PFSK-1 (cell line): Measurements from ENCODE around the gene SERPINA10.

ENCODE experiments used
- FOXP2 ChIP-seq: optimal IDR thresholded peaks from 2 replicates; pipeline ENCODE3; 2011; ENCODE audit warnings: borderline replicate concordance, control low read depth, inconsistent platforms; ENCODE audit not compliant: insufficient read depth; ENCODE audit errors: extremely low read length, extremely low read depth
- POLR2AphosphoS5 ChIP-seq: IDR thresholded peaks from 2 replicates; pipeline ENCODE4 v1.6.1; 2012; ENCODE audit warnings: low read depth, mild to moderate bottlenecking, control low read depth, low read length, moderate library complexity
- SIN3A ChIP-seq: IDR thresholded peaks from 2 replicates; pipeline ENCODE4 v1.6.1; 2012; ENCODE audit warnings: mild to moderate bottlenecking, low read length, moderate library complexity, borderline replicate concordance; ENCODE audit not compliant: insufficient read depth
- TAF1 ChIP-seq: IDR thresholded peaks from 2 replicates; pipeline ENCODE4 v1.6.1; 2012; ENCODE audit warnings: low read length, control low read depth, borderline replicate concordance; ENCODE audit not compliant: insufficient read depth
- TF ChIP-seq, protein P1 (sequence below), 2 experiments: IDR thresholded peaks; 2 replicates each; pipeline versions ENCODE4 v1.6.1 to v1.8.0; 2011 to 2012; ENCODE audit warnings: low read depth in 2 of 2, low read length in 2 of 2, control low read depth in 1 of 2, inconsistent platforms in 1 of 2, mild to moderate bottlenecking in 1 of 2, moderate library complexity in 1 of 2; ENCODE audit not compliant: insufficient read depth in 1 of 2

SERPINA10 gene

DNA sequence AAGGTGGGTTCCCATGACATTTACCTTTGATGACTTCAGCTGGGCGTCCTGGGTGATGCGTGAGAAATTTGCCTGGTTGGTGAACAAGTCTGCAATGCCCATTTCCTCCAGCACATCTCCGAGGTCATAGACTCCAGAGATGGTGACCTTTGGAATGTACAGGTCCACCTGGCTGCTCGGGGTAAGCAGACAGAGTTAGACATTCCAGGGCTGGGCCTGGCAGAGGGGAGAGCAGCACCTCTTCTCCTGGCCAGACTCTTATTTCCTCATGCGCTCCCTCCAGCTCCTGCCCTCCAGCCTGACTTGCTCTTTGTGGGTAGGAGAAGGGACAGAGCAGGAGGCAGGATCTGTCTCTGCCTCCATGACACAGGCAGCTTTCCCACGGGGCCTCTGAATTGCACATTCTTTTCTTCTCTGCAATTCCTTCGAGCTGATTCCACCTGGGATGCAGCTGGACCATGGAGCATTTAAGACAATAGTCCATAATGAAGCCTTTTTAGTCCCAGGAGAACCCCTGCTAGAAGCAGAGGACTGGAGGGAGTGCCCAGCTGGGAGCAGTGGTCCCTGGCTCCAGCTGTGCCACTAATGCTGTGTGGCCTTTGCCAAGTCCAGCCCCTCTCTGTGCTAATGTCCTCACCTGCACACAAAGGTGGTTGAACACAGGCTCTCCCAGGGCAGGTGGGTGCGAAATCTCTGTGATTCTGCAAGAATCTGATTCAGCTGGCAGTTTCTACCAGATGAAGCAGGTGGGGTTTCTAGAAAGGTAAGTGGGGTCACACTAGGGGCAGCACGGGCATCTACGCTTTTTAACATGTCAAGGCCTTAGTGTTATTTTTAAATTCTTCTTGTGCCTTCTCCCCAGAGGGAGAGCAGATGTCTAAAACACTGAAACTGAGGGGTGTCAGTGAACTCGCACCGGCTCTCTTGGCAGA is 13.2 kb upstream of the SERPINA10 start:
- TF ChIP-seq SIN3A (no peak), POLR2AphosphoS5 (no peak), FOXP2 (no peak), TAF1 (no peak)
- TF ChIP-seq, protein P1, sequence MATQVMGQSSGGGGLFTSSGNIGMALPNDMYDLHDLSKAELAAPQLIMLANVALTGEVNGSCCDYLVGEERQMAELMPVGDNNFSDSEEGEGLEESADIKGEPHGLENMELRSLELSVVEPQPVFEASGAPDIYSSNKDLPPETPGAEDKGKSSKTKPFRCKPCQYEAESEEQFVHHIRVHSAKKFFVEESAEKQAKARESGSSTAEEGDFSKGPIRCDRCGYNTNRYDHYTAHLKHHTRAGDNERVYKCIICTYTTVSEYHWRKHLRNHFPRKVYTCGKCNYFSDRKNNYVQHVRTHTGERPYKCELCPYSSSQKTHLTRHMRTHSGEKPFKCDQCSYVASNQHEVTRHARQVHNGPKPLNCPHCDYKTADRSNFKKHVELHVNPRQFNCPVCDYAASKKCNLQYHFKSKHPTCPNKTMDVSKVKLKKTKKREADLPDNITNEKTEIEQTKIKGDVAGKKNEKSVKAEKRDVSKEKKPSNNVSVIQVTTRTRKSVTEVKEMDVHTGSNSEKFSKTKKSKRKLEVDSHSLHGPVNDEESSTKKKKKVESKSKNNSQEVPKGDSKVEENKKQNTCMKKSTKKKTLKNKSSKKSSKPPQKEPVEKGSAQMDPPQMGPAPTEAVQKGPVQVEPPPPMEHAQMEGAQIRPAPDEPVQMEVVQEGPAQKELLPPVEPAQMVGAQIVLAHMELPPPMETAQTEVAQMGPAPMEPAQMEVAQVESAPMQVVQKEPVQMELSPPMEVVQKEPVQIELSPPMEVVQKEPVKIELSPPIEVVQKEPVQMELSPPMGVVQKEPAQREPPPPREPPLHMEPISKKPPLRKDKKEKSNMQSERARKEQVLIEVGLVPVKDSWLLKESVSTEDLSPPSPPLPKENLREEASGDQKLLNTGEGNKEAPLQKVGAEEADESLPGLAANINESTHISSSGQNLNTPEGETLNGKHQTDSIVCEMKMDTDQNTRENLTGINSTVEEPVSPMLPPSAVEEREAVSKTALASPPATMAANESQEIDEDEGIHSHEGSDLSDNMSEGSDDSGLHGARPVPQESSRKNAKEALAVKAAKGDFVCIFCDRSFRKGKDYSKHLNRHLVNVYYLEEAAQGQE (IDR thresholded peaks at IDR 0.05; ENCODE audit: insufficient read depth in 1 of 2, low read depth in 2 of 2, low read length in 2 of 2): no peak

DNA sequence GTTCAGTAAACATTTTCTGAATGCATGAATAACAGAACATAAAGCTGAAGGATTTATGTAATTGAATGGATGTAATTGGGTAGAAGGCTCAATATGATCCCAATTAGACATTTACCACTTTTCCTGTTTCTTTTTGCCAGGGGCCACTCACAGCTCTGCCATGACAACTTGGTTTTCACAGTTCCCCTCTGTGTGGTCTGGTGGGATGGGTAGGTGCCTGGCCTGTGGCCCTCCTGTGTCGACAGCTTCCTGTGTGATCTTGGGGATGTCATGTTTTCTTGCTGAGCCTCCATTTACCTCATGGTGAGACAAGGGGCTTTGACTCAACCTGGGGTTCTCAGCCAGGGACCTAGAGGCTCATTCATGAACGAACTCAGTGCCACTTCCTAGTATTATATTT is 12.6 kb upstream of the SERPINA10 start:
- TF ChIP-seq FOXP2: no peak
- TF ChIP-seq, protein P1 (IDR thresholded peaks at IDR 0.05; ENCODE audit: insufficient read depth in 1 of 2, low read depth in 2 of 2, low read length in 2 of 2): no peak
- no peak for TF ChIP-seq TAF1
- no peak for TF ChIP-seq POLR2AphosphoS5
- no peak for TF ChIP-seq SIN3A

DNA sequence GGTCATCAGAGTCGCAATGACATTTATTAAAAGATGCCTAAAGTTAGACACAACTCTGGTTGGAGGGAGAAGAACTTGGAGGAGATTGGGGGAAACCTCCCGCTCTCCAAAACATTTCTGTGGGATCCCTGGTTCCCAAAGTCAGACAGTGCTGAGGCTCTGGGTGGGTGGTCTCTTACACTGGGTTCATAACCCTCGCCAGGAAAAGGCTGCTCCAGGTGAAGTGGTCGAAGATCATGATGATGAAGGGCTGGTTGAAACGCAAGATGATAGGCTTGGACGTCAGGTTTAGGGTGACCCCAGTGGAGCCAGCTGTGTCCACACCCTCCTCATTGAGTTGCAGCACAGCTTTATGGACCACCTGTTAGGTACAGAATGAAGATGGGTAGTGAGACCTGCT is 11.2 kb upstream of the SERPINA10 start:
- TF ChIP-seq TAF1 (no peak), SIN3A (no peak), POLR2AphosphoS5 (no peak), FOXP2 (no peak)
- TF ChIP-seq, protein P1 (IDR thresholded peaks at IDR 0.05; ENCODE audit: insufficient read depth in 1 of 2, low read depth in 2 of 2, low read length in 2 of 2): no peak

DNA sequence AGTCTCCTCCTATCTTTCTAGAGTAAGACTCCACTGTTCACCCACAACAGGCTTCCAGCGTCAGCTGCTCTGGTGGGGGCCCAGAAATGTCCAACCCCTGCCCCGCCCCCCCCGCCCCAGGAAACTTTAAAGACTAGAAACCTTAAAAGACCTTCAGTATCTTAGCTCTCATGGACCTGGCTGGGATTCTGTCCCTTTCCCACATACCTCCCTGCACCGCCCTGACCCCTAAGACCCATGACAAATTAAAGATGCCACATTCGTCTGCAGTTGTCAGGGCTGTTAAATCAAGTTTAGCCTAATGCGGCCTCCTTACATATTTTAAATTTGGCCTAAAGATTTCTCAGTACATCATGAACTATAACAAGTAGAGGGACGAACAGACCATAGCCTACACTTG is 10.0 kb upstream of the SERPINA10 start:
- no peak for TF ChIP-seq POLR2AphosphoS5
- TF ChIP-seq, protein P1 (IDR thresholded peaks at IDR 0.05; ENCODE audit: insufficient read depth in 1 of 2, low read depth in 2 of 2, low read length in 2 of 2): no peak
- no peak for TF ChIP-seq FOXP2
- TF ChIP-seq TAF1: no peak
- no peak for TF ChIP-seq SIN3A

DNA sequence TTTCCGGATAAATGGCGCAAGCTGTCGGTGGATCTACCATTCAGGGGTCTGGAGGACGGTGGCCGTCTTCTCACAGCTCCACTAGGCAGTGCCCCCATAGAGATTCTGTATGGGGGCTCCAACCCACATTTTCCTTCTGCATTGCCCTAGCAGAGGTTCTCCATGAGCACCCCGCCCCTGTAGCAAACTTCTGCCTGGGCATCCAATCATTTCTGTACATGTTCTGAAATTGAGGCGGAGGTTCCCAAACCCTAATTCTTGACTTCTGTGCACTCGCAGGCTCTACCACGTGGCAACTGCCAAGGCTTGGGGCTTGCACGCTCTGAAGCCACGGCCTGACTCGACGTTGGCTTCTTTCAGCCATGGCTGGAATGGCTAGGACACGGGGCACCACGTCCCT is 5.1 kb upstream of the SERPINA10 start:
- TF ChIP-seq, protein P1 (IDR thresholded peaks at IDR 0.05; ENCODE audit: insufficient read depth in 1 of 2, low read depth in 2 of 2, low read length in 2 of 2): no peak
- TF ChIP-seq FOXP2 (no peak), POLR2AphosphoS5 (no peak), TAF1 (no peak), SIN3A (no peak)
